HepG2 (cell line): ENCODE data around the gene ATP6V0D1. TPM values are rescaled to one million over a fixed set of nuclear protein-coding genes. Genes with fewer than 3 reads are reported as not detected.

Source experiments
- BORCS8-MEF2B ChIP-seq: sonication (generic); formaldehyde crosslinking; IDR thresholded peaks from 2 replicates; pipeline ENCODE4 v1.8.0; 2022; ENCODE audit warnings: mild to moderate bottlenecking, missing genetic modification reagents
- DDIT3 ChIP-seq: sonication (generic); formaldehyde crosslinking; IDR thresholded peaks from 2 replicates; pipeline ENCODE4 v1.4.0; 2020; ENCODE audit warnings: mild to moderate bottlenecking, missing genetic modification reagents
- DZIP1 ChIP-seq: sonication (generic); formaldehyde crosslinking; IDR thresholded peaks from 2 replicates; pipeline ENCODE4 v1.5.0; 2020; ENCODE audit warnings: mild to moderate bottlenecking, missing genetic modification reagents
- ELF1 ChIP-seq: sonication (generic); formaldehyde crosslinking; IDR thresholded peaks from 2 replicates; pipeline ENCODE4 v1.4.0; 2020; ENCODE audit warnings: missing genetic modification reagents
- ELK4 ChIP-seq: sonication (generic); formaldehyde crosslinking; IDR thresholded peaks from 2 replicates; pipeline ENCODE4 v1.9.0; 2021; ENCODE audit warnings: missing genetic modification reagents, borderline replicate concordance
- ETV5 ChIP-seq: IDR thresholded peaks from 2 replicates; pipeline ENCODE4 v1.6.1; 2018; ENCODE audit warnings: missing biosample characterization, missing genetic modification reagents, inconsistent platforms, borderline replicate concordance
- KLF9 ChIP-seq: IDR thresholded peaks from 2 replicates; pipeline ENCODE4 v1.6.1; 2016; ENCODE audit warnings: low read depth
- MAX ChIP-seq: IDR thresholded peaks from 2 replicates; pipeline ENCODE4 v1.6.1; 2012; ENCODE audit warnings: inconsistent platforms
- NR2F2 ChIP-seq: IDR thresholded peaks from 2 replicates; pipeline ENCODE4 v1.6.1; 2012; ENCODE audit warnings: low read depth, inconsistent platforms, borderline replicate concordance
- PHF8 ChIP-seq: sonication (generic); formaldehyde crosslinking; IDR thresholded peaks from 2 replicates; pipeline ENCODE4 v1.5.0; 2020; ENCODE audit warnings: missing genetic modification reagents
- RNF219 ChIP-seq: sonication (generic); formaldehyde crosslinking; IDR thresholded peaks from 2 replicates; pipeline ENCODE4 v1.5.0; 2020; ENCODE audit warnings: mild to moderate bottlenecking, missing genetic modification reagents
- TBX3 ChIP-seq: fragments of 450-650 bp; IDR thresholded peaks from 2 replicates; pipeline ENCODE4 v1.6.1; 2017; ENCODE audit warnings: antibody characterized with exemption, mild to moderate bottlenecking, inconsistent platforms, borderline replicate concordance
- XRCC5 ChIP-seq: fragments of 200-400 bp; formaldehyde crosslinking; optimal IDR thresholded peaks from 2 replicates; pipeline ENCODE3; 2017; ENCODE audit warnings: mild to moderate bottlenecking, low read length
- ZBTB46 ChIP-seq: sonication (generic); formaldehyde crosslinking; IDR thresholded peaks from 2 replicates; pipeline ENCODE4 v1.4.0; 2020; ENCODE audit warnings: mild to moderate bottlenecking, missing genetic modification reagents, borderline replicate concordance
- ZNF660 ChIP-seq: sonication (generic); formaldehyde crosslinking; IDR thresholded peaks from 2 replicates; pipeline ENCODE4 v1.5.1; 2020; ENCODE audit warnings: mild to moderate bottlenecking, low read depth, missing genetic modification reagents, borderline replicate concordance
- ZNF761 ChIP-seq: sonication (generic); formaldehyde crosslinking; conservative IDR thresholded peaks from 2 replicates; pipeline ENCODE4 v1.4.0; 2020; ENCODE audit warnings: mild to moderate bottlenecking, missing genetic modification reagents
- ZXDC ChIP-seq: sonication (generic); formaldehyde crosslinking; IDR thresholded peaks from 2 replicates; pipeline ENCODE4 v1.5.0; 2020; ENCODE audit warnings: mild to moderate bottlenecking, missing genetic modification reagents
- polyA plus RNA-seq, 8 experiments: library from polyadenylated mRNA; depleted of rRNA in 3 of 8; stranded (reverse) in 7 of 8; unstranded in 1 of 8; fragments of >200 nt; fragmentation: Illumina TruSeq in 4 of 8; extraction: Trizol in 4 of 8; gene quantifications; 2 replicates each; pipeline versions ENCODE4 v1.2.1 to v1.2.3, GENCODE V29; 2011 to 2016; ENCODE audit warnings: low read depth in 4 of 8, missing spikeins in 1 of 8, mixed read lengths in 1 of 8; ENCODE audit not compliant: insufficient read depth in 1 of 8
- total RNA-seq, 5 experiments: library from RNA; depleted of rRNA; stranded (reverse); fragments of >200 nt; fragmentation: Illumina TruSeq; extraction: Trizol; gene quantifications; 2 replicates each; pipeline ENCODE4 v1.2.3, GENCODE V29; 2016; ENCODE audit warnings: low read depth in 1 of 5

Gene ATP6V0D1
- total and polyA plus RNA-seq, 2 of the 13 experiments (the other 11 are each of a cell fraction or from before 2014, with no cell fraction given): 51.1 to 61.3 TPM

GRCh38 chr16:67396159-67397035 lies 84.6 kb downstream of the ATP6V0D1 start (continued):
- TF ChIP-seq RNF219 (CRISPR knock-in tag) (no peak), MAX (no peak), ELF1 (CRISPR knock-in tag) (no peak), ELK4 (CRISPR knock-in tag) (no peak), ZNF761 (CRISPR knock-in tag) (no peak), DZIP1 (no peak), KLF9 (no peak), ZNF660 (CRISPR knock-in tag) (no peak), BORCS8-MEF2B (no peak), DDIT3 (CRISPR knock-in tag) (no peak), ETV5 (CRISPR knock-in tag) (no peak), ZXDC (CRISPR knock-in tag) (no peak), PHF8 (CRISPR knock-in tag) (no peak), XRCC5 (no peak), NR2F2 (no peak), ZBTB46 (CRISPR knock-in tag) (no peak), TBX3 (no peak)
